A549 (cell line): ENCODE results near the gene ZDHHC11B. TPM values are rescaled to one million over a fixed set of nuclear protein-coding genes. Genes with fewer than 3 reads are reported as not detected.

Source experiments
- ATAC-seq, 2 experiments: fragments of 200-7000 bp in 1 of 2; fragments of >200 bp in 1 of 2; cut with Nextera tagmentation in 1 of 2; cut with Tn5 transposase in 1 of 2; 3 replicates each; pipeline versions ENCODE4 v1.8.0 to v1.9.1; 2018 to 2020; ENCODE audit warnings: mild to moderate bottlenecking in 1 of 2, moderate library complexity in 1 of 2
- CTCF ChIA-PET: fragments of 300-600 bp; sonication (Branson Sonifier 250); formaldehyde crosslinking; extraction: SDS; loops from one replicate; lab custom pipeline; 2021; ENCODE audit warnings: antibody characterized with exemption, inconsistent platforms; lab: Yijun Ruan, JAX
- POLR2A ChIA-PET: fragments of 350-600 bp; formaldehyde crosslinking; extraction: SDS; loops from one replicate; lab custom pipeline; 2021; ENCODE audit warnings: antibody characterized with exemption, inconsistent platforms; lab: Yijun Ruan, JAX
- DNase-seq, 2 experiments: peaks; one replicate each; pipeline versions ENCODE4 v3.0.0 to v3.0.0-alpha.2; 2011 to 2016; ENCODE audit warnings: low read depth in 1 of 2, low spot score in 1 of 2
- FAIRE-seq: peaks from 2 replicates; lab custom pipeline; 2011; peaks lifted over from hg19 to GRCh38; lab: Jason Lieb, UNC
- H3K27ac ChIP-seq, 2 experiments: fragments of >200 bp; sonication (Bioruptor Twin); formaldehyde crosslinking; 3 replicates each; pipeline ENCODE4 v1.5.1; 2016 to 2017
- H3K4me1 ChIP-seq: fragments of >200 bp; sonication (Bioruptor Twin); formaldehyde crosslinking; 3 replicates; pipeline ENCODE4 v1.6.1; 2016
- H3K4me2 ChIP-seq: fragments of >200 bp; sonication (Bioruptor Twin); formaldehyde crosslinking; 3 replicates; pipeline ENCODE4 v1.6.1; 2016
- H3K4me3 ChIP-seq: fragments of >200 bp; sonication (Bioruptor Twin); formaldehyde crosslinking; 3 replicates; pipeline ENCODE4 v1.5.1; 2016
- H3K9me3 ChIP-seq: fragments of >200 bp; sonication (Bioruptor Twin); formaldehyde crosslinking; 3 replicates; pipeline ENCODE4 v1.6.1; 2016
- BCL3 ChIP-seq: fragments of >200 bp; sonication (Bioruptor Twin); formaldehyde crosslinking; IDR thresholded peaks from 3 replicates; pipeline ENCODE4 v1.6.1; 2016
- CTCF ChIP-seq: fragments of >200 bp; sonication (Bioruptor Twin); formaldehyde crosslinking; IDR thresholded peaks from 3 replicates; pipeline ENCODE4 v1.5.1; 2016
- EHF ChIP-seq: fragments of 250-450 bp; sonication (Bioruptor Pico); IDR thresholded peaks from 2 replicates; pipeline ENCODE4 v1.5.0; 2020; ENCODE audit warnings: mild to moderate bottlenecking
- EHMT2 ChIP-seq: fragments of 200-600 bp; sonication (generic); IDR thresholded peaks from 2 replicates; pipeline ENCODE4 v1.6.1; 2016; ENCODE audit warnings: antibody characterized with exemption, low read depth, mild to moderate bottlenecking, moderate library complexity
- FOSB ChIP-seq: fragments of 250-450 bp; sonication (Bioruptor Pico); IDR thresholded peaks from 2 replicates; pipeline ENCODE4 v1.5.0; 2020; ENCODE audit warnings: mild to moderate bottlenecking, moderate library complexity
- FOSL2 ChIP-seq, 2 experiments: fragments of 450-650 bp in 1 of 2; fragments of >200 bp in 1 of 2; sonication (Bioruptor Twin) in 1 of 2; formaldehyde crosslinking; IDR thresholded peaks; 2 replicates each; pipeline versions ENCODE4 v1.5.0 to v1.6.1; 2016 to 2020; ENCODE audit warnings: mild to moderate bottlenecking in 1 of 2, moderate library complexity in 1 of 2
- HDAC2 ChIP-seq: fragments of 200-600 bp; sonication (generic); IDR thresholded peaks from 2 replicates; pipeline ENCODE4 v1.6.1; 2016
- HMGXB4 ChIP-seq: fragments of 250-450 bp; sonication (Bioruptor Pico); IDR thresholded peaks from 2 replicates; pipeline ENCODE4 v1.5.0; 2021; ENCODE audit warnings: mild to moderate bottlenecking, moderate library complexity, borderline replicate concordance
- MAZ ChIP-seq: fragments of 150-350 bp; IDR thresholded peaks from 2 replicates; pipeline ENCODE4 v1.6.1; 2014; ENCODE audit warnings: antibody characterized with exemption, low read depth, low read length, borderline replicate concordance
- MYC ChIP-seq: IDR thresholded peaks from 2 replicates; pipeline ENCODE4 v1.6.1; 2012; ENCODE audit warnings: mild to moderate bottlenecking, inconsistent platforms, low read length, improper control_type of control experiment, borderline replicate concordance
- NFE2L2 ChIP-seq: fragments of 150-350 bp; conservative IDR thresholded peaks from 2 replicates; pipeline ENCODE4 v1.6.1; 2014; ENCODE audit warnings: low read length
- PHF8 ChIP-seq: fragments of 200-600 bp; sonication (generic); IDR thresholded peaks from 2 replicates; pipeline ENCODE4 v1.6.1; 2016; ENCODE audit warnings: low read depth, mild to moderate bottlenecking, antibody characterized with exemption, moderate library complexity, borderline replicate concordance
- POLR2A ChIP-seq: IDR thresholded peaks from 2 replicates; pipeline ENCODE4 v1.6.1; 2012; ENCODE audit warnings: mild to moderate bottlenecking, low read length
- RCOR1 ChIP-seq: fragments of 150-350 bp; IDR thresholded peaks from 2 replicates; pipeline ENCODE4 v1.6.1; 2014; ENCODE audit warnings: antibody characterized with exemption, low read length, low read depth
- SREBF2 ChIP-seq: fragments of 450-650 bp; IDR thresholded peaks from 2 replicates; pipeline ENCODE4 v1.6.1; 2014; ENCODE audit warnings: mild to moderate bottlenecking, moderate library complexity
- WGBS: methylation state at CpG from one replicate; pipeline ENCODE4 v1.1.6; 2017; ENCODE audit errors: missing lambda C conversion rate; 5-methylcytosine and 5-hydroxymethylcytosine counted together
- polyA plus RNA-seq, 4 experiments: library from polyadenylated mRNA; depleted of rRNA in 3 of 4; stranded (reverse); fragments of >200 nt; fragmentation: RNase III in 1 of 4; extraction: RNeasy Plus Mini Kit Qiagen cat#74134 plus additional on column Dnase treatment in 1 of 4; gene quantifications; 2 replicates in 3 of 4; 3 replicates in 1 of 4; pipeline ENCODE4 v1.2.3, GENCODE V29; 2011 to 2017
- TF ChIP-seq, protein P1 (sequence below): fragments of 450-650 bp; IDR thresholded peaks from 2 replicates; pipeline ENCODE4 v1.6.1; 2014; ENCODE audit warnings: antibody characterized with exemption
- TF ChIP-seq, protein P2 (sequence below): IDR thresholded peaks from 2 replicates; pipeline ENCODE4 v1.6.1; 2012
- TF ChIP-seq, protein P3 (sequence below): IDR thresholded peaks from 2 replicates; pipeline ENCODE4 v1.6.1; 2012; ENCODE audit warnings: low read depth, borderline replicate concordance
- TF ChIP-seq, protein P4 (sequence below): fragments of 250-450 bp; sonication (Bioruptor Pico); IDR thresholded peaks from 2 replicates; pipeline ENCODE4 v1.5.0; 2020; ENCODE audit warnings: low read depth, mild to moderate bottlenecking, moderate library complexity
- TF ChIP-seq, protein P5 (sequence below): fragments of >200 bp; sonication (Bioruptor Twin); formaldehyde crosslinking; IDR thresholded peaks from 2 replicates; pipeline ENCODE4 v1.6.1; 2016

ZDHHC11B gene
- polyA plus RNA-seq, 2 of the 4 experiments (the other 2 are of a cell fraction) = 0.18 to 1.0 TPM

DNA sequence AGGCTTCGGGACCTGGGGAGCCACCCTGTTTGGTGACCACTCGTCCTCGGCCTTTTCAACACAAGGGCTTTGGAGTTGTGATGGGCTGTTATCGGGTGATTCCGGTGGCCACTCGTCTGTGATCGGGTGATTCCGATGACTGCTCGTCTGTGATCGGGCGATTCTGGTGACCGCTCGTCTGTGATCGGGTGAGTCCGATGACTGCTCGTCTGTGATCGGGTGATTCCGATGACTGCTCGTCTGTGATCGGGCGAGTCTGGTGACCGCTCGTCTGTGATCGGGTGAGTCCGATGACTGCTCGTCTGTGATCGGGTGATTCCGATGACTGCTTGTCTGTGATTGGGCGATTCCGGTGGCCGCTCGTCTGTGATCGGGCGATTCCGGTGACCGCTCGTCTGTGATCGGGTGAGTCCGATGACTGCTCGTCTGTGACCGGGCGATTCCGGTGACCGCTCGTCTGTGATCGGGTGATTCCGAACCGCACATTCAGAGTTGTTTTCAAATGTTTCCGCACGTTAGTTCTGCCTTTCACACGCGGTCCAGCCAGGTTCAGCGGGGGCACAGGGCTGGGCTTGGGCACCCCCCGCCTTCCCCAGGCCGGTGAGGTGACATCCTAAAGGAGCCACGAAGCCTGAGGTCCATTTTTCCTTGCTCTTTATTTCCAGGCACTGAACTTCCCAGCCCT is 121.6 kb downstream of the ZDHHC11B start:
- ChIA-PET POLR2A (no interaction called here), CTCF (no interaction called here)
- Histone ChIP-seq H3K9me3 (peaks cover 5% of the 10 kb centered on the region; the same call in 2 of the 3 replicates), H3K4me1 (no peaks in the 10 kb centered on the region), H3K4me3 (no peak overlapping the region), H3K4me2 (no peak overlapping the region), H3K27ac (no peak overlapping the region)
- TF ChIP-seq, protein P1, sequence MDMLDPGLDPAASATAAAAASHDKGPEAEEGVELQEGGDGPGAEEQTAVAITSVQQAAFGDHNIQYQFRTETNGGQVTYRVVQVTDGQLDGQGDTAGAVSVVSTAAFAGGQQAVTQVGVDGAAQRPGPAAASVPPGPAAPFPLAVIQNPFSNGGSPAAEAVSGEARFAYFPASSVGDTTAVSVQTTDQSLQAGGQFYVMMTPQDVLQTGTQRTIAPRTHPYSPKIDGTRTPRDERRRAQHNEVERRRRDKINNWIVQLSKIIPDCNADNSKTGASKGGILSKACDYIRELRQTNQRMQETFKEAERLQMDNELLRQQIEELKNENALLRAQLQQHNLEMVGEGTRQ = no peak
- TF ChIP-seq POLR2A (no peak), HDAC2 (no peak), SREBF2 (no peak), NFE2L2 (no peak), MYC (no peak), CTCF (no peak), EHF (CRISPR knock-in tag) (no peak)
- TF ChIP-seq, protein P2, sequence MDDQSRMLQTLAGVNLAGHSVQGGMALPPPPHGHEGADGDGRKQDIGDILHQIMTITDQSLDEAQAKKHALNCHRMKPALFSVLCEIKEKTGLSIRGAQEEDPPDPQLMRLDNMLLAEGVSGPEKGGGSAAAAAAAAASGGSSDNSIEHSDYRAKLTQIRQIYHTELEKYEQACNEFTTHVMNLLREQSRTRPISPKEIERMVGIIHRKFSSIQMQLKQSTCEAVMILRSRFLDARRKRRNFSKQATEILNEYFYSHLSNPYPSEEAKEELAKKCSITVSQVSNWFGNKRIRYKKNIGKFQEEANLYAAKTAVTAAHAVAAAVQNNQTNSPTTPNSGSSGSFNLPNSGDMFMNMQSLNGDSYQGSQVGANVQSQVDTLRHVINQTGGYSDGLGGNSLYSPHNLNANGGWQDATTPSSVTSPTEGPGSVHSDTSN = no peak
- no peak for DNase-seq
- ATAC-seq = no peak
- FAIRE-seq = no peak
- whole genome bisulfite sequencing = 96% methylated on average over 52 of the region's 56 CpGs

- TF ChIP-seq FOSB = no peak
- TF ChIP-seq, protein P3, sequence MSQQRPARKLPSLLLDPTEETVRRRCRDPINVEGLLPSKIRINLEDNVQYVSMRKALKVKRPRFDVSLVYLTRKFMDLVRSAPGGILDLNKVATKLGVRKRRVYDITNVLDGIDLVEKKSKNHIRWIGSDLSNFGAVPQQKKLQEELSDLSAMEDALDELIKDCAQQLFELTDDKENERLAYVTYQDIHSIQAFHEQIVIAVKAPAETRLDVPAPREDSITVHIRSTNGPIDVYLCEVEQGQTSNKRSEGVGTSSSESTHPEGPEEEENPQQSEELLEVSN = no peak
- TF ChIP-seq HMGXB4 (CRISPR knock-in tag) = no peak
- no peak for TF ChIP-seq MYC
- no peak for TF ChIP-seq MAZ
- ATAC-seq (no peak), FAIRE-seq (no peak), DNase-seq (no peak)
- ChIA-PET CTCF (interaction anchor here (0.9 kb wide), 1 partner anchor 9 kb away, joined by 4 read pairs; no protein-coding TSS in a partner anchor), POLR2A (no interaction called here)
- 95% methylated on average over 49 of the region's 53 CpGs for WGBS
- Histone ChIP-seq H3K27ac (no peak overlapping the region), H3K4me1 (no peaks in the 10 kb centered on the region), H3K4me2 (no peak overlapping the region), H3K9me3 (peaks cover 5% of the 10 kb centered on the region; the same call in 2 of the 3 replicates), H3K4me3 (no peak overlapping the region)
Observed at GRCh38 chr5:661891-662750, 122.4 kb downstream of the ZDHHC11B start.

GRCh38 chr5:660491-661030 is 124.0 kb downstream of the ZDHHC11B start:
- no peak for ATAC-seq
- Histone ChIP-seq H3K4me3 (no peak overlapping the region), H3K9me3 (peaks cover 5% of the 10 kb centered on the region; the same call in 2 of the 3 replicates), H3K4me1 (no peaks in the 10 kb centered on the region), H3K4me2 (no peak overlapping the region), H3K27ac (no peak overlapping the region)
- CTCF ChIA-PET = interaction anchor here (5.0 kb wide), 1 partner anchor 10 kb away, joined by 46 read pairs; no protein-coding TSS in a partner anchor
- DNase-seq = no peak
- no peak for FAIRE-seq
- POLR2A ChIA-PET = no interaction called here
- 92% methylated on average over 11 of the region's 11 CpGs for WGBS
- TF ChIP-seq, protein P1 = no peak
- TF ChIP-seq FOSL2 (IDR thresholded peaks at IDR 0.05) = no peak
- no peak for TF ChIP-seq FOSL2 (CRISPR knock-in tag; IDR thresholded peaks at IDR 0.05)
- no peak for TF ChIP-seq BCL3
- TF ChIP-seq PHF8 = no peak
- TF ChIP-seq, protein P4, sequence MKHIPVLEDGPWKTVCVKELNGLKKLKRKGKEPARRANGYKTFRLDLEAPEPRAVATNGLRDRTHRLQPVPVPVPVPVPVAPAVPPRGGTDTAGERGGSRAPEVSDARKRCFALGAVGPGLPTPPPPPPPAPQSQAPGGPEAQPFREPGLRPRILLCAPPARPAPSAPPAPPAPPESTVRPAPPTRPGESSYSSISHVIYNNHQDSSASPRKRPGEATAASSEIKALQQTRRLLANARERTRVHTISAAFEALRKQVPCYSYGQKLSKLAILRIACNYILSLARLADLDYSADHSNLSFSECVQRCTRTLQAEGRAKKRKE = no peak
- TF ChIP-seq, protein P5, sequence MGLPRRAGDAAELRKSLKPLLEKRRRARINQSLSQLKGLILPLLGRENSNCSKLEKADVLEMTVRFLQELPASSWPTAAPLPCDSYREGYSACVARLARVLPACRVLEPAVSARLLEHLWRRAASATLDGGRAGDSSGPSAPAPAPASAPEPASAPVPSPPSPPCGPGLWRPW = no peak
- no peak for TF ChIP-seq EHMT2
- no peak for TF ChIP-seq RCOR1
